Left hindlimb (tissue), 1 donor: Measurements from ENCODE around the gene GINS1.

Source experiments
- DNase-seq: peaks from one replicate; pipeline ENCODE4 v3.0.0-alpha.2; 2018

Gene GINS1

GRCh38 chr20:25496165-25496967, 88.9 kb downstream of the GINS1 start:
- DNase-seq = no peak

DNA sequence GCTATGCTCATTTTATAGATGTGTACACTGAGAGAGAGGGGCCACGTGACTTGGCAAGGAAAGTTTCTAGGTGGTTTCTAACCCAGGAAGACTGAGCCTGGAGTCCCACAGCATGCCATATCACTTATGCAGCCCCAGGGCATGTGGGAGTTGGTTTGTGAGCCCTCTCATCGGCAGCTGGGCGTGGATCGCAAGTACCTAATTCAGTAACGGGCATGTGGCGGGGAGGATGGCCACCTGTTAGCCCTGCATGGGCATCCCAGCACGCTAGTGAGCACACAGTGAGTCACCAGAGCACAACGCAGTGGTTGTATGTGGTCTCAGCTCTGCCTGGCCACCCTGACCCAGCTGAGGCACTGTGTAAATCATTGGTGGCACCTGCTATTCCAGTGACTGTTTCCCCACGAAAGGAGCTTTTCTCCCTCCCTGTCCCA, 89.5 kb downstream of the GINS1 start:
- DNase-seq = no peak

- no peak for DNase-seq
These were observed 90.3 kb downstream of the GINS1 start for GRCh38 chr20:25497586-25498279.
